ENCODE results near the gene MAP3K6. TPM values are rescaled to one million over a fixed set of nuclear protein-coding genes. Genes with fewer than 3 reads are reported as not detected.

Gene MAP3K6
- total and polyA plus RNA-seq, 2 of the 13 experiments (the other 11 are each of a cell fraction or from before 2014, with no cell fraction given): 2.7 to 3.2 TPM

- TF ChIP-seq YY1 (IDR thresholded peaks at IDR 0.05; ENCODE audit: insufficient read depth, insufficient replicate concordance, low read depth, low read length) (peak; percentile 91), ZNF878 (CRISPR knock-in tag; IDR thresholded peaks at IDR 0.05) (peak; percentile 79; the same call in 1 of the 2 replicates), JDP2 (CRISPR knock-in tag; IDR thresholded peaks at IDR 0.05; ENCODE audit: borderline replicate concordance) (no peak), SOX13 (IDR thresholded peaks at IDR 0.05) (no peak), SOX13 (CRISPR knock-in tag; conservative IDR thresholded peaks at IDR 0.05 in 1 of 2, IDR thresholded peaks at IDR 0.05 in 1 of 2) (peak in 1 of 2 experiments; percentile 60; a peak in 2 of 4 replicates), ZNF574 (CRISPR knock-in tag; IDR thresholded peaks at IDR 0.05) (peak; percentile 96), MYPOP (CRISPR knock-in tag; IDR thresholded peaks at IDR 0.05) (peak; percentile 80), ARID5B (CRISPR knock-in tag; IDR thresholded peaks at IDR 0.05) (peak; percentile 58), HOXA5 (CRISPR knock-in tag; IDR thresholded peaks at IDR 0.05) (peak; percentile 84; the same call in 1 of the 2 replicates), POGK (CRISPR knock-in tag; conservative IDR thresholded peaks at IDR 0.05) (peak; percentile 95), CHD2 (IDR thresholded peaks at IDR 0.05; ENCODE audit: low read depth, low read length) (peak; percentile 25; the same call in 1 of the 2 replicates), HOXA9 (CRISPR knock-in tag; IDR thresholded peaks at IDR 0.05; ENCODE audit: borderline replicate concordance) (0 out of 2 replicates have a peak, but pooled peaks have one; percentile 62), ZNF331 (CRISPR knock-in tag; IDR thresholded peaks at IDR 0.05) (peak; percentile 85), ETV6 (CRISPR knock-in tag; conservative IDR thresholded peaks at IDR 0.05) (peak; percentile 94), RBFOX2 (IDR thresholded peaks at IDR 0.05; ENCODE audit: low read depth, low read length) (peak; percentile 96), ZNF329 (CRISPR knock-in tag; IDR thresholded peaks at IDR 0.05; ENCODE audit: low read depth) (no peak), CBX1 (IDR thresholded peaks at IDR 0.05; ENCODE audit: low read depth) (peak; percentile 76)
Measured at GRCh38 chr1:27321813-27322568, 44.8 kb downstream of the MAP3K6 start, which contains the start of gene TMEM222 (continued).
